AG09309 (cell line): Measurements from ENCODE around the gene TCEA2.

Experiments
- DNase-seq: peaks from one replicate; pipeline ENCODE4 v3.0.0-alpha.2; 2010; ENCODE audit warnings: low read depth
- H3K4me3 ChIP-seq: 2 replicates; pipeline ENCODE4 v1.5.1; 2011; ENCODE audit warnings: mild to moderate bottlenecking, low read depth, low read length, moderate library complexity; ENCODE audit not compliant: control insufficient read depth
- CTCF ChIP-seq: IDR thresholded peaks from 2 replicates; pipeline ENCODE4 v1.5.1; 2011; ENCODE audit warnings: mild to moderate bottlenecking, low read depth, low read length, inconsistent platforms; ENCODE audit not compliant: insufficient read depth, control insufficient read depth; ENCODE audit errors: missing control alignments

TCEA2 gene

GRCh38 chr20:64080013-64080812 lies 17.2 kb downstream of the TCEA2 start, which contains the start of gene OPRL1:
Gene OPRL1 (plus strand): TSS chr20:64080082. CDS start chr20:64092721, 12,639 bp downstream.
- peak within 1 kb of the TSS; percentile 89 for H3K4me3 ChIP-seq
- no peak for DNase-seq
- TF ChIP-seq CTCF: no peak

GRCh38 chr20:64080813-64081623 lies 18.0 kb downstream of the TCEA2 start:
- H3K4me3 ChIP-seq: no peak overlapping the region
- TF ChIP-seq CTCF: no peak
- DNase-seq: no peak

GRCh38 chr20:64081624-64081964 lies 18.6 kb downstream of the TCEA2 start:
- H3K4me3 ChIP-seq: no peak overlapping the region
- no peak for TF ChIP-seq CTCF
- no peak for DNase-seq

GRCh38 chr20:64082126-64082731 lies 19.2 kb downstream of the TCEA2 start:
- no peak for DNase-seq
- TF ChIP-seq CTCF: no peak
- no peak overlapping the region for H3K4me3 ChIP-seq

- no peak for DNase-seq
- H3K4me3 ChIP-seq: peak overlapping the region; percentile 28; the same call in 1 of the 2 replicates
- TF ChIP-seq CTCF: peak; percentile 1
Measured at GRCh38 chr20:64082820-64083377, 19.9 kb downstream of the TCEA2 start.

- peak; percentile 55 for TF ChIP-seq CTCF
- no peak for DNase-seq
- peak overlapping the region; percentile 28 for H3K4me3 ChIP-seq
Measured at GRCh38 chr20:64083378-64083803, 20.4 kb downstream of the TCEA2 start.
